GM12872 (cell line): ENCODE results near the gene P4HB.

Source experiments
- CTCF ChIP-seq: IDR thresholded peaks from 3 replicates; pipeline ENCODE4 v1.5.1; 2011; ENCODE audit warnings: low read depth, mild to moderate bottlenecking, low read length, moderate library complexity; ENCODE audit not compliant: insufficient read depth

The P4HB gene

GRCh38 chr17:81824595-81824994 is 35.7 kb downstream of the P4HB start:
- TF ChIP-seq CTCF, result no peak

GRCh38 chr17:81823820-81824550 is 36.4 kb downstream of the P4HB start:
- no peak for TF ChIP-seq CTCF

- TF ChIP-seq CTCF, result no peak
These were observed 37.1 kb downstream of the P4HB start for GRCh38 chr17:81822996-81823819.

- TF ChIP-seq CTCF, result no peak
These were observed 38.1 kb downstream of the P4HB start for GRCh38 chr17:81822312-81822637.

- 0 out of 3 replicates have a peak, but pooled peaks have one; percentile 12 for TF ChIP-seq CTCF
These were observed 38.6 kb downstream of the P4HB start for GRCh38 chr17:81821603-81822311.

GRCh38 chr17:81821147-81821546 is 39.2 kb downstream of the P4HB start:
- no peak for TF ChIP-seq CTCF

- TF ChIP-seq CTCF, result no peak
These were observed 40.6 kb downstream of the P4HB start for GRCh38 chr17:81819708-81820107.
